LHCN-M2 (cell line): ENCODE measurements around the gene FAIM2. TPM values are rescaled to one million over a fixed set of nuclear protein-coding genes. Genes with fewer than 3 reads are reported as not detected.
A peak's percentile ranks its signal among the peaks of the same experiment; 100 is the strongest.

Experiments
- DNase-seq: peaks from one replicate; pipeline ENCODE4 v3.0.0-alpha.2; 2012; ENCODE audit warnings: low read depth
- total RNA-seq: library from RNA; depleted of rRNA; stranded (reverse); fragments of >200 nt; gene quantifications from 2 replicates; pipeline ENCODE4 v1.2.3, GENCODE V29; 2014

The FAIM2 gene
- total RNA-seq, 1 experiment from 2014 or later: 4.2 TPM

DNA sequence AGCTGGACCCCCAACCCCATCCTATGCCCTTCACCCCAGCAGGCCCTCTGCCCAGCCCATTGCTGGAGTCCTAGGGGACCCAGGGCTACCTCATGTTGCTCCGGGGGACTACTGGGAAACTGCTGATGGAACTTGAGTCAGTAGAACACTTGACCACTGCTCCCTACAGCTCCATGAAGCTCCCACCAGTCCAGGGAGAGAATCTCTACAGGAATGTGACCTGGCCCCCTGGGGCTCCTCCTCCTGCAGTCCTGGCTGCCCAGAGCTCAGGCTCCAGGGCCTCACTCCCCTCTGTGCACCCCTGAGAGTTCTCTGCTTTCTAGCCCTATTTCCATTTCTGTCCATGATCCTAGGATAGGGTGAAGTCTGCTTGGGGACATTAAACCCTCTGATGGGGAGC is 36.0 kb upstream of the FAIM2 start:
- DNase-seq: no peak

GRCh38 chr12:49939307-49939706 is 35.6 kb upstream of the FAIM2 start:
- DNase-seq: no peak

DNA sequence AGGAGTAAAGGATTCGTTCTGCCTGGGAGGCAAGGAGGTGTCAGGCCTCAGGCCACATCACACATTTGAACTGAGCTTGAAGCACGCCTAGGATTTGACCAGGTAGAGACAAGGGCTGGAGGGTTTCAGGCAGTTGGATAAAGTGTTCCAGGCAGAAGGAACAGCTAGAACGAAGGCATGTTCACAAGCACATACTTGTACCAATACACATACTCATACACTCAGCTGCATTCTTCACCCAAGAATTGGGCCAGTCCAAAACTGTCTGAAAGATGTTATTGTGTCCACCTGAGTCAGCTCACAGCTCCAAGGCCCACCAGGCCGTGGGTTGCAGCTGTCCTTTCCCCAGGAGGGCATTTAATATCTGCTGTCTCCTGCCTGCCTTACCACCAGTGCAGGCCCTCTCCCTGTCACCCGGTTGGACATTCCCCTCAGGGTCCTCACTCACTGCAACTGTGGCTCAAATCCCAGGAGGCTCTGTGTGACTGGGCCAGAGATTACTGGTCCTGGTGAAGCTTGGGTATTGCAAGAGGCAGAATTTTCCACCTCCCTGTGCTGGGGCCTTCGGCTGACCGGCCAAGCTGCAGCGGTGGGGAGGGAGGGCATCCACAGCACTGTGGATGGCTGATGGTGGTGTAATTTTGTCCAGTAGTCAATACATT is 34.1 kb upstream of the FAIM2 start:
- DNase-seq: peak; percentile 18

GRCh38 chr12:49936925-49937324 is 33.2 kb upstream of the FAIM2 start:
- DNase-seq: no peak

- DNase-seq: no peak
Measured at GRCh38 chr12:49934505-49934904, 30.8 kb upstream of the FAIM2 start.

GRCh38 chr12:49933796-49934195 is 30.1 kb upstream of the FAIM2 start:
- peak; percentile 54 for DNase-seq

DNA sequence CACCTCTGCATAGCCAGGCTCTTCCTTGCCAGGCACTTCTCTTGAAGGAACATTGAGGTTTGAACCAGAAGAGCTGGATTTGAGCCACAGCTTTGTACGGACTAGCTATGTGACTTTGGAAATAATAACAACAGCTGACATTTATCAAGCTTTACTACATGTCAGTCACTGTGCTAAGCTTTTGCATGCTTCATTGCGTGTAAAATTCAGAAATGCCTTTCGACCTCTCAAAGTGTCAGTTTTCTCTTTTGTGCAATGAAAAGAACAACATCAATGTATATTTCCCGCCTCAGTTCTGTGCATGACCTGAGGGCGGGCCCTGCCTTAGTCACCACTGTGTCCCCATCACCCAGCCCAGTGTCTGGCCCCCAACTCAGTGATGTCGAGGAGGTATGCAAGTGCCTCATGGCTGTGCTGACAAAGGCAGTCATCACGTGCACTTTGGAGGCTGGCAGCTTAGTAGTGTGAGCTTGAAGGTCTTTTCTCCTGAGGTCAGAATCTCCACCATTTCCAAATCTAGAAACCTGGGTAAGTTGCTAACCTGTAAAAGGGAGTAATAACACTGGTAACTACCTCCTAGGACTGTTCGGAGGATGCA is 28.9 kb upstream of the FAIM2 start:
- no peak for DNase-seq

DNA sequence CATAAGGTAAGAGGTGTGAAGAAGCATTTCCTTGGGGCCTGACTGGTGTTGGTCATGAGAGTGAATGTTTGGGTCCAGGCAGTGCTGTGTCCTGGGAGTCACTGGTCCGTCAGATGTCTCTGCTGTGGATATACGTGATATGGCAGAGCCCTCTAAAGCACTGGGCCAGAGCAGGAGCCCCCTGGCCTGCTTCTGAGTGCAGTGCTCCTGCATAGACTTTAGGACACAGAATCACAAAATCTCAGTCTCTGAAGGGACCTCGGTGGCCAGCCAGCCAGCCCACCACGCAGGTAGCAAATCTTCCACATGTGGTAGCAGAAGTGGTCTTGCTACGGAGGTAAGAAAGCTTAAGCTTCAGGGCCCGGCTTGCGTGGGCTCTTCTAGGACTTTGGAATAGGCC is 28.3 kb upstream of the FAIM2 start:
- no peak for DNase-seq

DNA sequence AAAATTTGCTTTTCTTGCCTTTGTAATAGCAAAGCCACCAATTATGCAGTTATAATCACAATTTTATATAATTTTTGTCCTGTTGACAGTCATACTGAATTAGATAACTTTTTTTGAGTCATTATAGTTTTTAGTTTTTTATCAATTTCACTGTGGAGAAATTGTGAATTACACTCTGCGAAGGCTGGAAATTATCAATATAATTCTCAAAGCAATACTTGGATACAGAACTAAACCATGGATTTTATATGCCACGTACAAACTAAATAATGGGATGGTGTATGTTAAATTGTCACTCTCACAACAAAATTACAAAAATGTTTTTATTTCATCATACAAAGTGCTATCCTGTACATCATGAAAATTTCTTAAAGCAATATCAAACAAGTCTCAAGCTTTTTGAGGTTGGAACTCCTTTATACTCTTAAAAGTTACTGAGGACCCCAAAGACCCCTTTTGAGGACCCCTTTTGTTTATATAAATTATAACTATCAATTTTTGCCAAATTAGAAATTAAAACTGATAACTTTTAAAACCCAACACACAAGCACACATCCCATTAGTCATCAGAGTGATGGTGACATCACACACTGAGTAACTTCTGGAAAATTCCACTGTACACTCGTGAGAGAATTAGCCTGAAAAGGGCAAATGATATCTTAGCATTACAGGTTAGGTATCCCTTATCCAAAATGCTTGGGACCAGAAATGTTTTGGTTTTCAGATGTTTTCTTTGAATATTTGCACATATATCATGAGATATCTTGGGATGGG is 27.0 kb upstream of the FAIM2 start:
- DNase-seq: peak; percentile 70

GRCh38 chr12:49929581-49929980 is 25.9 kb upstream of the FAIM2 start:
- no peak for DNase-seq

GRCh38 chr12:49928471-49928870 is 24.8 kb upstream of the FAIM2 start:
- DNase-seq: no peak

DNA sequence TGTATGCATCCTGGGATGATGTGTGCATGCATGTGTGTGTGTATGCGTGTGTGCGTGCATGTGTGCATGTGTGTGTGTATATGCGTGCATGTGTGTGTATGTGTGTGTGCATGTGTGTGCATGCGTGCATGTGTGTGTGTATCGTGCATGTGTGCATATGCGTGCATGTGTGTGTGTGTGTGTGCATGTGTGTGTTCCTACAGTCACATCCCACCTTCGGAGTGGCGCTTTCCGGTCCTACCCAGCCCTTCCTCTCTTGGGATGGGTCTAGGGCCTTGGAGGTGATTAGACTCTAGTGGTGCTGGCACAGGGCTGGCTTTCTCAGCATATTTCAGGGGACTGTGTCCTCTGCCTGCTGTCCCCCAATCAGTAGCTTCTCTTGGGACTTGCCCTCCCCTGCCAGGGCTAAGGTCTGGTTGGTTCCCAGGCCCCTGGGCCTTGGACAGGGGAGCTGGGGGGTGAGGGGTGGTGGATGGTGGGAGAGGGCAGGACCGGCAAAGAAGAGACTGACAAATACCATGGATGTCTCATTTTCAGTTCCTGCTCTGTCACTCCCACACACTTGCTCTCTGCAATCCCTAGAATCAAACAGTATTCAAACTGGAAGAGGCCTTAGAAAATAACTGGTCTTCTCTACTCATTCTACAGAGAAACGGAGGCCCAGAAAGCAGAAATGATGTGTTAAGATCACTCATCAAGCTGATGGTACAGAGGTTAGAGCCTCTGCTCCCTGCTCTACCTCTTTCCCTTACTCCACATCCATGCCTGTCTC is 21.9 kb upstream of the FAIM2 start:
- no peak for DNase-seq

DNA sequence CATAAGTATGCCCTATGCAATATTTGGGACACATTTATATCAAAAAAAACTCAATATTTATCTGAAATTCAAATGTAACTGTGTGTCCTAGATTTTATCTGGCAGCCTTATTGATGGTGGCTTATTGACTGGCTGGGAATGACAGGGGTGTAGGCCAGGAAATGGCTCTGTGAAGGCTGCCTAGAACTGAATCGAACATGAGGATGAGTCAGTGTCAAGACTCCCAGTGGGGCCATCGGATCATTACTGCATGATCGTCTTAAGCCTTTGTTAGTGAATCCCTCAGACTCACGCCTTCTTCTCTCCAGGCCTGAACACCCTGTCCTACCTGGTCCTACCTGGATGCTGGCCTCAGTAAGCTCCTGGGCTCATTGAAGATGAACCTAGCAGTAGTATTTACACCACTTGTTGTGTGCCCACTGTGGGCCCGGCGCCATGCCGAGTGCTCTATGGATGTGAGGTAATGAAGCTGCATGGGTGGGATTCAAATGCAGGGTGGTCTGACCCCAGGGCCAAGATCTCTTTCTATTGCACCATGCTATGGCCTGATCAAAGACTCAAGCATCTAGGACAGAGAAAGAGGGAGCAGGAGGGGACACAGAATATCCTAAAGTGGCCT is 21.0 kb upstream of the FAIM2 start:
- DNase-seq: no peak

- no peak for DNase-seq
Measured at GRCh38 chr12:49923880-49924556, 20.3 kb upstream of the FAIM2 start.

GRCh38 chr12:49923035-49923644 is 19.4 kb upstream of the FAIM2 start:
- DNase-seq: no peak

- DNase-seq: no peak
Measured at GRCh38 chr12:49922349-49923034, 18.8 kb upstream of the FAIM2 start.

DNA sequence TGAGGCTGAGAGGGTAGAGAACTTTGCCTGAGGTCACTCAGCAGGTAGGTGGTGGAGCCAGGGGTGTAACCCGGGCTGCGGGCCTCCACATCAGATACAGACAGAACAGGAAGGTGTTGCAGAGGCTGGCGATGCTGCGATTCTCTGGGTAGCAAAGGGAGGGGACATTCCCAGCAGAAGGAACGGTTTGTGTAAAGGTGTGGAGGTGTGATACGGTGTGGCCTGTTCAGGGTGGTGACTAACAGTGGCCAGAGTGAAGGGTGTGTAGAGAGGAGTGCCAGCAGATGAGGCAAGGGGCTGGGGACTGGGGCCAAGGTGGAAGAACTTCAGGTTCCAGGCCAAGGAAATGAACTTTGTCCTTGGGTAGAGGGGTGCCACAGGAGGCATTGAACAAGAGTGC is 18.2 kb upstream of the FAIM2 start:
- no peak for DNase-seq

DNA sequence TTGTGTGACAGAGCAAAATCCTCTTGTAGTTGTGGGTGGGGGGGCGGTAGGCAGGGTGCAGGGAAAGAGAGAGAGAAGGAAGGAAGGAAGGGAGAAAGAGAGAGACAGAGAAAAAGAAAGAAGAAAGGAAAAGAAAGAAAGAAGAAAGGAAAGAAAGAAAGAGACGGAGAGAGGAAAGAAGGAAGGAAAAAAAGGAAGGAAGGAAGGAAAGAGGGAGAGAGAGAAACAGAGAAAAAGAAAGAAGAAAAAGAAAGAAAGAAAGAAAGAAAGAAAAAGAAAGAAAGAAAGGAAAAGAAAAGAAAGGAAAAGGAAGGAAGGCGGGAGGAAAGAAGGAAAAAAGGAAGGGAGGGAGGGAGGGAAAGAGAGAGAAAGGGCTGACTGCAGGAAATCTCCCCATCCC is 17.6 kb upstream of the FAIM2 start:
- no peak for DNase-seq

DNA sequence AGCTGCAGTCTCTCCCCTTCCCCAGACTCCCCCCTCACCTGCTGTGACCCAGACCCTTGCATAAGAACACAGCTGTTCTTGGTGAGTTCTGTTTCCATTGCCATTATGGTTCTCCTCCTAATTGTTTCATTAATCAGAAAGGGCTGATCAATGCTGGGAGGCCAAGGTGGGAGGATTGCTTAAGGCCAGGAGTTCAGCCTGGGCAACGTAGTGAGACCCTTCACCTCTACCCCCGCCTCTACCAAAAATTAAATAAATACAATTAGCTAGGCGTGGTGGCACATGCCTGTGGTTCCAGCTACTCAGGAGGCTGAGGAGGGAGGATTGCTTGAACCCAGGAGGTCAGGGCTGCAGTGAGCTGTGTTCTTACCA is 17.2 kb upstream of the FAIM2 start:
- DNase-seq: no peak

- DNase-seq: no peak
Measured at GRCh38 chr12:49920241-49920914, 16.7 kb upstream of the FAIM2 start.
